EH (cell line): ENCODE data around the gene LCK.
"Not testable (repeated sequence)": the region's sequence is repeated elsewhere in the genome, so short reads cannot be mapped to it uniquely, and the experiment has no call there.

ENCODE experiments used
- DNase-seq: peaks from one replicate; pipeline ENCODE4 v3.0.0-alpha.2; 2015; ENCODE audit warnings: low read depth

The LCK gene

GRCh38 chr1:32274646-32275340 lies 23.7 kb downstream of the LCK start:
- no peak for DNase-seq

GRCh38 chr1:32275424-32275823 lies 24.4 kb downstream of the LCK start:
- DNase-seq: peak; percentile 11

DNA sequence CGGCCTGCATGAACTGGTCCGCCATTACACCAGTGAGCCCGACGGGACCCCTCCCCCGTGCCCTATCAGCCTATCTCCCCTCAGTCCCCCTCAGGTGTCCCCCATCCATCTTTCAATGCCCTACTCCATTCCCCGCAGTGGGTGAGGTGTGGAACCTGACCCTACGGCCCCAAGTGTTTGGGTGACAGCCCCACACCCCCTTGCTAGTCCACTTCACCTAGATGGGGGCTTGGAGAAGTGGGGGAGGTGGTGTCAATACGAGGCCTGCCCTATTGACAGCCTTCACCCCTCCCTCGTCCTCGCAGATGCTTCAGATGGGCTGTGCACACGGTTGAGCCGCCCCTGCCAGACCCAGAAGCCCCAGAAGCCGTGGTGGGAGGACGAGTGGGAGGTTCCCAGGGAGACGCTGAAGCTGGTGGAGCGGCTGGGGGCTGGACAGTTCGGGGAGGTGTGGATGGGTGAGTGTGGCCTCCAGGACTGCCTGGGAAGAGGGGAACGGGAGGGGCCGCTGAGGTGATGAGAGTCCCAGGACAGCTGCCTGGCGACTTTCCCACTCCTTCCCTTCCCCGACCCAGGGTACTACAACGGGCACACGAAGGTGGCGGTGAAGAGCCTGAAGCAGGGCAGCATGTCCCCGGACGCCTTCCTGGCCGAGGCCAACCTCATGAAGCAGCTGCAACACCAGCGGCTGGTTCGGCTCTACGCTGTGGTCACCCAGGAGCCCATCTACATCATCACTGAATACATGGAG lies 25.1 kb downstream of the LCK start:
- DNase-seq: no peak

GRCh38 chr1:32284777-32285176 lies 33.7 kb downstream of the LCK start:
- not testable (repeated sequence) for DNase-seq

DNA sequence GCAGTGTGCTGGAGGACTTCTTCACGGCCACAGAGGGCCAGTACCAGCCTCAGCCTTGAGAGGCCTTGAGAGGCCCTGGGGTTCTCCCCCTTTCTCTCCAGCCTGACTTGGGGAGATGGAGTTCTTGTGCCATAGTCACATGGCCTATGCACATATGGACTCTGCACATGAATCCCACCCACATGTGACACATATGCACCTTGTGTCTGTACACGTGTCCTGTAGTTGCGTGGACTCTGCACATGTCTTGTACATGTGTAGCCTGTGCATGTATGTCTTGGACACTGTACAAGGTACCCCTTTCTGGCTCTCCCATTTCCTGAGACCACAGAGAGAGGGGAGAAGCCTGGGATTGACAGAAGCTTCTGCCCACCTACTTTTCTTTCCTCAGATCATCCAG lies 34.6 kb downstream of the LCK start:
- DNase-seq: no peak

GRCh38 chr1:32286763-32287162 lies 35.7 kb downstream of the LCK start:
- DNase-seq: no peak

DNA sequence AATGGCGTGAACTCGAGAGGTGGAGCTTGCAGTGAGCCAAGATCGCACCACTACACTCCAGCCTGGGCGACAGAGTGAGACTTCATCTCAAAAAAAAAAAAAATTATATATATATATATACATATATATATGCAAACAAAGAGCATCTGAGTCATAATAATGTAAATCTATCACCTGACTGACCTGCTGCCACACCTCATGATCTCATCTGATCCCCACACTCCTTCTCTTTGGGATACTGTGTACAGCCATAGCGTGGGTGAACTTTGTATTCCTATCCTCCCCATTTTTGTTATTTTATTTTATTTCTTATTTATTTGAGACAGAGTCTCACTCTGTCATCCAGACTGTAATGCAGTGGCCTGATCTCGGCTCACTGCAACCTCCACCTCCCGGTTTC lies 38.2 kb downstream of the LCK start:
- no peak for DNase-seq

DNA sequence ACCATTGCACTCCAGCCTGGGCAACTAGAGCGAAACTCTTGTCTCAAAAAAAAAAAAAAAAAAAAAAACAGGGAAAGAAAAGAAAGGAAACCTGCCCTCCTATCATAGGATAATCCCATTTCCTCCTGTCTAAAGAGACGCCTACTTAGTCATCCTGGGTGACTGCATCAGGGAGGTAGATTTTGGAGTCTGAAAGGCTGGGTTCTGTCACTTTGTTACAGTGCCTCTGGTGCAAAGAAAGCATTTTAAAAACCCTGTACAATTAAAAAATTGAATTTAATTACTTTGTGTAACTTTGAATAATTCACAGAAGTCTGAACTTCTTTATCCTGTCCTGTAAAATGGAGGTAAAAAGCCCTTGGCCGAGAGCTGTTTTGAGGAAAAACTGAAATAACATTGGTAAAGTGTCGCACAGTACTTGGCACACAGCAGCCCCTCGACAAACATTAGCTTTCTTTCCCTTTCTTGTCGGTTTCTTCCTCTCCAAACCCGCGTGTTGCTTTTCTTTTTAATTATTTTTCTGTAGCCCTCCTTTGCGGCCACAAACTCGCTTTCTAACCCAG lies 40.2 kb downstream of the LCK start:
- DNase-seq: peak; percentile 66

DNA sequence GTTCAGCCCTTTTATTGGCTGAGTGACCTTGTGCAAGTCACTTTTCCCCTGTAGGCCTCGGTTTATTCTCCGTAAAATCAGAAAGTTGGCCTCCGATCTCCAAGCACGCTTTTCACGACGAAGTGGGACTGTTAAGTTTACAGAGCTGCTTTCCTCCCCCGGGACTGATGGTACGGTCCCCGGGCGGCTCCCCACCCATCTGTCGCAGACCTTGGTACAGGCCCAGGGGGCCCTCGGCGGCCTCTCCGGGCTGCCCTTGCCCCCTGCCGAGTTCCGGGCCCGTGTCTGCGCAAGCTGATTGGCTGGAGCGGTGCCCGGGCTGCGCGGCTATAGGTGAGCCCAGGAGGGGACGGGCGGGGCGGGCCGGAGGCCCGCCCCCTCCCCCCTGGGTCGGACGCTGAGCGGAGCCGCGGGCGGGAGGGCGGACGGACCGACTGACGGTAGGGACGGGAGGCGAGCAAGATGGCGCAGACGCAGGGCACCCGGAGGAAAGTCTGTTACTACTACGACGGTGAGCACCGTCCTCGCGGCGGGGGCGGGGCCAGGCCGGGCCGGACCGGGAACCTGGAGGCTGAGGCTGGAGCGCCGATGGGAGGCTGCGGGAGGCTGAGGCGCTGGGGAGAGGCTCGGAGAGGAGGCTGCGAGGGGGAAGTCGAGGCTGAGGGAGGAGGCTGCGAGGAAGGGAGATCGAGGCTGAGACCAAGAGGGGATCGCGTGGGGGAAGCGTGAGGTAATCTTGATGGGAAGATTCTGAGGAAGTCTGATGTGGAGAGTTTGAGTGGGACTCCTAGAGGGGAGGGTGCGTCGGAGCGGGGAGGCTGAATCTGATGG lies 40.9 kb downstream of the LCK start, which contains the start of gene HDAC1:
HDAC1 (plus strand) TSS at position 376 of the 831 bp plus-strand sequence; CDS start at position 463, 87 bp downstream.
- DNase-seq: peak; percentile 96

DNA sequence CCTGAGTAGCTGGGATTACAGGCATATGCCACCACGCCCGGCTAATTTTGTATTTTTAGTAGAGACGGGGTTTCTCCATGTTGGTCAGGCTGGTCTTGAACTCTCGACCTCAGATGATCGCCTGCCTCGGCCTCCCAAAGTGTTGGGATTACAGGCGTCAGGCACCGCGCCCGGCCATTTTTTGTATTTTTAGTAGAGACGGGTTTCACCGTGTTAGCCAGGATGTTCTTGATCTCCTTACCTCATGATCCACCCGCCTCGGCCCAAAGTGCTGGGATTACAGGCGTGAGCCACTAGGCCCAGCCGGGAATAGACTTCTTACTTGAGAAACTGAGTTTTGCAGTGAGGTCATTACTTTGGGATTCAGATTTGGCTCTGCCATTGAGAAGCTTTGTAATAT lies 47.1 kb downstream of the LCK start:
- not testable (repeated sequence) for DNase-seq

DNA sequence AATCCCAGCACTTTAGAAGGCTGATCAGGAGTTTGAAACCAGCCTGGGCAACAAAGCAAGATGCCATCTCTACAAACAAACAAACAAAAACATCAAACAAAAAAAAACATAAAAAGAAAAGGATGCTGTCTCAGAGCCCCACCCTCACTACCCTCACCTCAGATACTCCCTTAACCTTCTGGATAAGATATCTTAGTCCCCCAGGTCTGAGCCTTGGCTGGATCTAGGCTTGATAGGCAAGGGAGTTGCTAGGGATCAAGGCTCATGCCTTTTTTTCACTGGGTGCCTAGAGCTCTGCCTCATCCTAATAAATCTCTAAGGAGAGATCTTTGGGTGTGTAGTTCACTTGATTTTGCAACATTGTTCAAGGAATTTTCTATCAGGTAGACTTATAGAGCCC lies 48.3 kb downstream of the LCK start:
- DNase-seq: no peak

DNA sequence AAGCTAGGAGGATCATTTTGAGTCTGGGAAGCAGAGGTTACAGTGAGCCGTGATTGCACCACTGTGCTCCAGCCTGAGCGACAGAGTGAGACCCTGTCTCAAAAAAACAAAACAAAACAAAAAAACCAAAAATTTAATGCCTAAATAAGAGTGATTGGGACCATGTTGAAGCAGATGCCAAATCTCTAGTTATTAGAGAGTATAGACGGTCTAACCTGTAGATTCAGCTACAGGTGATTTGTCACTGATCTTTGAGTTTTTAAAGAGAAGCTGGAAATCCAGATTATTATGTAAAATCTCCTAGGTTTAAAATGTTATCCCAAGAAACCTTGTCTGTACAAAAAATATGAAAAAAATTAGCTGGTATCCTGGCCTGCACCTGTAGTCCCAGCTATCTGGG lies 52.3 kb downstream of the LCK start:
- DNase-seq: no peak

DNA sequence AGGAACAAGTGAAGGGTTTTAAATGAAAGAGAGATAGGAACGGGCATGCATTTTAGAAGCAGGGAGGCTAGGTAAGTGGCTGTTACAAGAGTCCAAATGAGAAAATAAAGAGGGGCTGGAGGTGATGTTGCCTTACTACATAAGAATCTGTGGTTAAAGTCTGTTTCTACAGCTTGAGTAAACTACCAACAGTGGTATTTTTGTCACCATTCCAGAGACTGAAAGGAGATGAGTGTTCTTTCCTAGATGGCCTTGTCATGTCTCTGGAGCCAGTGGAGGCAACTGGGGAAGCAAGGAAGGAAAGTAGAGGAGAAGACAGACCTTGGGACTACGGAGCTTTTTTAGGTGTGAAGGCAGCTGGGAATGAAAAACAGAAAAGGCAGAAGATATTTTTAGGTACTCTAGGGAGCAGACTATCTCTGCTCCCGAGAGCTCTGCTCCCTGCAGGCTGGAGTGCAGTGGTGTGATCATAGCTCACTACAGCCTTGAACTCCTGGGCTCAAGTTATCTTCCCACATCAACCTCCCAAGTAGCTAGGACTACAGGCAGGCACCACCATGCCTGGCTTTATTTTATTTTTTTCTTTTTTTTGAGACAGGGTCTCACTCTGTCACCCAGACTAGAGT lies 53.0 kb downstream of the LCK start:
- peak; percentile 65 for DNase-seq

- DNase-seq: no peak
Observed at GRCh38 chr1:32305310-32305709, 54.2 kb downstream of the LCK start.

- no peak for DNase-seq
Observed at GRCh38 chr1:32307324-32307723, 56.3 kb downstream of the LCK start.

- DNase-seq: no peak
Observed at GRCh38 chr1:32309960-32310359, 58.9 kb downstream of the LCK start.

GRCh38 chr1:32311709-32312393 lies 60.8 kb downstream of the LCK start:
- no peak for DNase-seq

- DNase-seq: no peak
Observed at GRCh38 chr1:32316903-32317277, 65.8 kb downstream of the LCK start.

DNA sequence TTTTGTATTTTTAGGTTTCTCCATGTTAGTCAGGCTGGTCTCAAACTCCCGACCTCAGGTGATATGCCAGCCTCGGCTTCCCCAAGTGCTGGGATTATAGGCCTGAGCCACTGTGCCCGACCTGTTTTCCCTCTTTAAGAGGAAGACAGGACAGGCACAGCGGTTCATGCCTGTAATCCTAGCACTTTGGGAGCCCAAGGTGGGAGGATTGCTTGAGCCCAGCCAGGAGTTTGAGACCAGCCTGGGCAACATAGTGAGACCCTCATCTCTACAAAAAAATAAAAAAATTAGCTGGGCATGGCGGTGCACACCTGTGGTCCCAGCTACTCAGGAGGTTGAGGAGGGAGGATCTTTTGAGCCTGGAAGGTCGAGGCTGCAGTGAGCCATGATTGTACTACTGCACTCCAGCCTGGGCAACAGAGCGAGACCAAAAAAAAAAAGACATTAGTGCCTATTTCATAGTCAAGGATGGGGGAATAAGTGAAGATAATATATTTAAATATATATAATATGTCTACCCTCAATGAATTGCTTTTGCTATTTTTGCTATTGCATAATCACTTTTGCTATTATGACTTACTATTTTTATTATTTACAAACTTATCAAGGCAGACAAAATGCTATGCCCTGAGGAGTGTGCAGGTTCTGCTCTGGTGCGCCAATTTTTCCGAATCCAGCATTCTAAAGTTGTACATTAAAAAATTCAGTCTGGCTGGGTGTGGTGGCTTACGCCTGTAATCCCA lies 67.2 kb downstream of the LCK start:
- DNase-seq: no peak

- peak; percentile 16 for DNase-seq
Observed at GRCh38 chr1:32321712-32322291, 70.7 kb downstream of the LCK start.
